ENCODE results near the gene UROS. TPM values are rescaled to one million over a fixed set of nuclear protein-coding genes. Genes with fewer than 3 reads are reported as not detected.

The UROS gene
- total RNA-seq, 4 donors from 2014 or later = 29.7 to 46.5 (median 36.4) TPM

DNA sequence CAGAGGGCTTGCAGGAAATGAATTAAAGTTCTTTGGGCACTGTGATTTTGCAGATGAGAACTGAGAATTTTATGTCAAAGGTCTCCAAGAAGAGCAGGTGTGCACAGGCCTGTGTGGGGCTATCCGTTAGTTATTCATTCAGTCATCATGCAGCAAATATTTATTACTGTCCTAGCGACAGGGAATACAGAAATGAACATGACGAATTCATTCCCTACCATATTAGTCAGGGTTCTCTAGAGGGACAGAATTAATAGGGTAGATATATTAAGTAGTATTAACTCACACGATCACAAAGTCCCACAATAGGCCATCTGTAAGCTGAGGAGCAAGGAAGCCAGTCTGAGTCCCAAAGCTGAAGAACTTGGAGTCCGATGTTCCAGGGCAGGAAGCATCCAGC lies 44.5 kb downstream of the UROS start:
- TF ChIP-seq POLR2A (IDR thresholded peaks at IDR 0.05; ENCODE audit: low read depth) (no peak), EP300 (IDR thresholded peaks at IDR 0.05) (no peak), POLR2AphosphoS5 (IDR thresholded peaks at IDR 0.05) (no peak), CTCF (IDR thresholded peaks at IDR 0.05) (no peak)
- Histone ChIP-seq H3K27me3 (peaks cover 0 to 6% (median 0%) of the 10 kb centered on the region in 4 donors), H3K4me3 (no peak overlapping the region), H3K27ac (replicated peaks in 1 of 4) (no peak overlapping the region), H3K9me3 (no peaks in the 10 kb centered on the region), H3K36me3 (no peaks in the 10 kb centered on the region), H3K4me1 (no peaks in the 10 kb centered on the region)
- no peak for DNase-seq (ENCODE audit: extremely low spot score)
- WGBS = 64% methylated on average over 5 of the region's 5 CpGs
- intact Hi-C loops (cut with DNase I) = no loop called here

DNA sequence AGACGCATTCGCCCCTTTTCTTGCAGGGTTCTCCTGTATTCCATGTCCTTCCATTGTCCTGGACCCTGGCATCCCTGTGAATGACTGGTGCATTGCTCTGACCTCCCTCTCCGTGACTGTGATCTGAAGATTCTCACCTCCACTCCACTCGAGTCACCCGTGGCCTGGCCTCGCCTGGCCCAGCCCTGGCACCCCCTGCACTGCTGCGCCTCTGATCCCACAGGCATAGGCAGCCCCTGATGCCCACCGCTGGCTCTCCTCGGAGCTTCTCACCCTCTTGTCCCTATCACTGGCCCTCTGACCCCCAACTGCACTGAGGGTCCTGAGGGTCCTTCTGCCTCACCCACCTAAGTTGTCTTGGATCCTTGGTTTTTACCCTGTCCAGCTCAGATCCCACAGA lies 45.3 kb downstream of the UROS start:
- H3K4me1 ChIP-seq = no peaks in the 10 kb centered on the region
- TF ChIP-seq POLR2A (IDR thresholded peaks at IDR 0.05; ENCODE audit: low read depth) = no peak
- no peak for TF ChIP-seq CTCF (IDR thresholded peaks at IDR 0.05)
- TF ChIP-seq POLR2AphosphoS5 (IDR thresholded peaks at IDR 0.05) = no peak
- TF ChIP-seq EP300 (IDR thresholded peaks at IDR 0.05) = no peak
- no peak for DNase-seq (ENCODE audit: extremely low spot score)
- H3K9me3 ChIP-seq = no peaks in the 10 kb centered on the region
- H3K27ac ChIP-seq (replicated peaks in 1 of 4) = no peak overlapping the region
- no peak overlapping the region for H3K4me3 ChIP-seq
- H3K36me3 ChIP-seq = no peaks in the 10 kb centered on the region
- 96% methylated on average over 9 of the region's 9 CpGs for WGBS
- intact Hi-C loops (cut with DNase I) = no loop called here
- peaks cover 0 to 7% (median 0%) of the 10 kb centered on the region in 4 donors for H3K27me3 ChIP-seq

DNA sequence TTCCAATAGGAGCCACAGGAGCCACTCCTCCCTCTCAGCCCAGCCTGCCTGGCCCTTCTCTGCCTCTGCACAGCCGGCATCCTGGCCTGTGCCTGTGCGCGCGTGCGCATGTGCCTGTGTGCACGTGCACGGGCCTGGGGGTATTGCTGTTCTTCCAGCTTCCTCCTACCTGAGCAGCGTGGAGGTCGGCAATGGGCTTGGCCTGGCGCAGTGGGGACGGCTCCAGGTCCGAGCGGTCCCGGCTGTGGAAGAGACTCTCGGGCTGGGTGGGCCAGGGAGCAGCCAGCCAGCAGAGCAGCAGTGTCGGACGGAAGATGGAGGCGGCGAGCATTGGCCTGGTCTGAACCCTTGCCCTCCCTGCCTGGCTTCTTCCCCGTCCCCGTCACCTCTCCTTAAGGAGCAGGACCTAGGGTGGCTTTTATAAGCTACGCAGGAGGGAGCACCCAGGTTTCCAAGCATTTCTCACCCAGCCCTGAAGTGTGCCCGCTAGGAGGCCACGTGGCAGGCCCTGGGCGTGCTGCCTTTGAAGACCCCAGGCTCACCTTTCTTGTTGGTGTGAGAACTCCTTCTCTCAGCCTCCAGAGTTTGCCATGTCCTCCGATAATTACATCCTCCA lies 47.5 kb downstream of the UROS start, which contains the start of gene MMP21:
TSS of gene MMP21 (minus strand) at position 331 of the 616 bp plus-strand sequence. CDS start at position 331, 0 bp downstream.
- no peak within 1 kb of the TSS for H3K27ac ChIP-seq (replicated peaks in 1 of 4)
- intact Hi-C loops (cut with DNase I) = no loop called here
- DNase-seq (ENCODE audit: extremely low spot score) = no peak
- no peak for TF ChIP-seq POLR2A (IDR thresholded peaks at IDR 0.05; ENCODE audit: low read depth)
- TF ChIP-seq POLR2AphosphoS5 (IDR thresholded peaks at IDR 0.05) = no peak
- TF ChIP-seq CTCF (IDR thresholded peaks at IDR 0.05) = no peak
- TF ChIP-seq EP300 (IDR thresholded peaks at IDR 0.05) = no peak
- no peaks in the 10 kb centered on the region for H3K36me3 ChIP-seq
- 94% methylated on average over 15 of the region's 26 CpGs for WGBS
- H3K9me3 ChIP-seq = no peaks in the 10 kb centered on the region
- H3K4me1 ChIP-seq = no peaks in the 10 kb centered on the region
- H3K27me3 ChIP-seq = peaks cover 0 to 7% (median 0%) of the 10 kb centered on the region in 4 donors
- H3K4me3 ChIP-seq = no peak within 1 kb of the TSS

DNA sequence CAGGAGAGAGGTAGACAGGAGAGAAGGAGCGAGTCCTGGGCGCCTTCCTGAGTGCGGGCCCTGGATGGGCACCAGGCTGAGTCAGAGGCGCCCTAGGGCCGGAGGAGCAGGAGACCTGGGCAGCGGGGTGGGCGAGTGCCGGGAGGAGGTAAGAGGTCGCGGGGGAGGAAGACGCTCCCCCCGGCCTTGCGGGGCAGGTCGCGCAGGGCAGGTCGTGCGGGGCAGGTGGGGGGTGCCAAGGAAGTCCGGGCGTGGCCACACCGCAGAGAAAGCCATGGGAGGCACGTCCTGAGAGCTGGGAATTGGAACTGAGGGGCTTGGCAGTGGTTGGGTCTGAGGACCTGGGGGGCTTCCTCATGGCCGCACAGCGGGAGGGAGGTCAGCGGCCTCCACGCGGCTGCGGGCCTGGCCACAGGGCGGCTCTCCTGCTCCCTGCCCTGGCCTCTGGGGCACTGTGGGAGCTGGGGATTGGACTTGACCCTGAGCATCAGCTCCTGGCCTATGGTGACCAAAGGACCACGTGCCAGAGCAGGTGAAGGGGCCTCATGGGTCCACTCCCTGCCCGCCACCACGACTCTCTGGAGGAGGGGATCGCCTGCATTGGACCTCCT lies 48.4 kb downstream of the UROS start:
- 95% methylated on average over 28 of the region's 32 CpGs for WGBS
- no peak overlapping the region for H3K4me3 ChIP-seq
- intact Hi-C loops (cut with DNase I) = no loop called here
- TF ChIP-seq POLR2AphosphoS5 (IDR thresholded peaks at IDR 0.05) = no peak
- no peak for TF ChIP-seq CTCF (IDR thresholded peaks at IDR 0.05)
- TF ChIP-seq EP300 (IDR thresholded peaks at IDR 0.05) = no peak
- TF ChIP-seq POLR2A (IDR thresholded peaks at IDR 0.05; ENCODE audit: low read depth) = no peak
- no peak overlapping the region for H3K27ac ChIP-seq (replicated peaks in 1 of 4)
- no peak for DNase-seq (ENCODE audit: extremely low spot score)
- peaks cover 0 to 7% (median 0%) of the 10 kb centered on the region in 4 donors for H3K27me3 ChIP-seq
- no peaks in the 10 kb centered on the region for H3K9me3 ChIP-seq
- no peaks in the 10 kb centered on the region for H3K4me1 ChIP-seq
- H3K36me3 ChIP-seq = no peaks in the 10 kb centered on the region
